HEK293 (cell line): ENCODE measurements around the gene NLGN2.
"Not testable (repeated sequence)": the region's sequence is repeated elsewhere in the genome, so short reads cannot be mapped to it uniquely, and the experiment has no call there.

Experiments
- CTCF ChIA-PET: fragments of 350-600 bp; formaldehyde crosslinking; extraction: SDS; loops from one replicate; lab custom pipeline; 2021; ENCODE audit warnings: antibody characterized with exemption; lab: Yijun Ruan, JAX
- POLR2A ChIA-PET: fragments of 300-600 bp; formaldehyde crosslinking; extraction: SDS; loops from one replicate; lab custom pipeline; 2020; ENCODE audit warnings: antibody characterized with exemption, inconsistent platforms; lab: Yijun Ruan, JAX
- H3K27ac ChIP-seq: fragments of 200-500 bp; sonication (Bioruptor generic); 2 replicates; pipeline ENCODE4 v1.5.1; 2014; ENCODE audit warnings: low read depth, low read length, control low read depth, inconsistent platforms; ENCODE audit errors: extremely low read depth
- H3K36me3 ChIP-seq, 2 experiments: fragments of 200-500 bp in 1 of 2; sonication (Bioruptor generic) in 1 of 2; 1 replicate in 1 of 2; 2 replicates in 1 of 2; pipeline ENCODE4 v1.5.1; 2014 to 2017; ENCODE audit warnings: inconsistent platforms in 2 of 2, low read length in 2 of 2; ENCODE audit not compliant: control insufficient read depth in 2 of 2, insufficient read depth in 1 of 2
- H3K4me1 ChIP-seq: fragments of 200-500 bp; sonication (Bioruptor generic); 2 replicates; pipeline ENCODE4 v1.5.1; 2014; ENCODE audit warnings: mild to moderate bottlenecking, low read length, inconsistent platforms; ENCODE audit not compliant: control insufficient read depth, insufficient read depth
- H3K4me3 ChIP-seq: 2 replicates; pipeline ENCODE4 v1.5.1; 2011; ENCODE audit warnings: low read depth, mild to moderate bottlenecking, control low read depth, low read length, moderate library complexity
- H3K9me3 ChIP-seq: fragments of 200-500 bp; sonication (Bioruptor generic); 2 replicates; pipeline ENCODE4 v1.5.1; 2014; ENCODE audit warnings: low read depth, low read length, inconsistent platforms; ENCODE audit not compliant: control insufficient read depth, insufficient read depth
- GFI1B ChIP-seq: fragments of 450-650 bp; formaldehyde crosslinking; IDR thresholded peaks from 2 replicates; pipeline ENCODE4 v1.5.1; 2016; ENCODE audit warnings: missing biosample characterization, missing genetic modification characterization
- KLF16 ChIP-seq: fragments of 450-650 bp; formaldehyde crosslinking; IDR thresholded peaks from 2 replicates; pipeline ENCODE4 v1.5.1; 2017; ENCODE audit warnings: missing biosample characterization, missing genetic modification characterization
- KLF17 ChIP-seq: fragments of 450-650 bp; formaldehyde crosslinking; IDR thresholded peaks from 2 replicates; pipeline ENCODE4 v1.5.1; 2016; ENCODE audit warnings: missing biosample characterization, missing genetic modification characterization
- MEIS1 ChIP-seq: sonication (generic); formaldehyde crosslinking; IDR thresholded peaks from 2 replicates; pipeline ENCODE4 v1.8.1; 2022; ENCODE audit warnings: missing genetic modification reagents, mild to moderate bottlenecking, borderline replicate concordance
- MYNN ChIP-seq: fragments of 450-650 bp; formaldehyde crosslinking; IDR thresholded peaks from 2 replicates; pipeline ENCODE4 v1.5.1; 2016; ENCODE audit warnings: missing biosample characterization, missing genetic modification characterization, borderline replicate concordance
- SP3 ChIP-seq: fragments of 450-650 bp; formaldehyde crosslinking; IDR thresholded peaks from 2 replicates; pipeline ENCODE4 v1.5.1; 2016; ENCODE audit warnings: missing biosample characterization, missing genetic modification characterization
- SP7 ChIP-seq: fragments of 450-650 bp; formaldehyde crosslinking; IDR thresholded peaks from 2 replicates; pipeline ENCODE4 v1.5.1; 2016; ENCODE audit warnings: missing biosample characterization, missing genetic modification characterization
- ZFP3 ChIP-seq: fragments of 450-650 bp; formaldehyde crosslinking; IDR thresholded peaks from 2 replicates; pipeline ENCODE4 v1.5.1; 2016; ENCODE audit warnings: low read depth, missing biosample characterization, missing genetic modification characterization
- ZFP41 ChIP-seq: fragments of 450-650 bp; formaldehyde crosslinking; IDR thresholded peaks from 2 replicates; pipeline ENCODE4 v1.5.1; 2016; ENCODE audit warnings: missing biosample characterization, missing genetic modification characterization, borderline replicate concordance
- ZFP69B ChIP-seq: fragments of 450-650 bp; formaldehyde crosslinking; IDR thresholded peaks from 2 replicates; pipeline ENCODE4 v1.5.1; 2016; ENCODE audit warnings: missing biosample characterization, missing genetic modification characterization
- ZNF112 ChIP-seq: fragments of 450-650 bp; formaldehyde crosslinking; IDR thresholded peaks from 2 replicates; pipeline ENCODE4 v1.5.0; 2017; ENCODE audit warnings: missing biosample characterization, missing genetic modification characterization
- ZNF174 ChIP-seq: fragments of 450-650 bp; formaldehyde crosslinking; IDR thresholded peaks from 2 replicates; pipeline ENCODE4 v1.5.0; 2017; ENCODE audit warnings: missing biosample characterization, mild to moderate bottlenecking, missing genetic modification characterization
- ZNF274 ChIP-seq, 2 experiments: fragments of 200-500 bp in 1 of 2; fragments of 450-650 bp in 1 of 2; sonication (Bioruptor generic) in 1 of 2; formaldehyde crosslinking in 1 of 2; IDR thresholded peaks; 2 replicates each; pipeline versions ENCODE4 v1.5.1 to v1.6.1; 2014 to 2016; ENCODE audit warnings: borderline replicate concordance in 1 of 2, inconsistent platforms in 1 of 2, low read length in 1 of 2, missing biosample characterization in 1 of 2, missing genetic modification characterization in 1 of 2
- ZNF280D ChIP-seq: fragments of 450-650 bp; formaldehyde crosslinking; IDR thresholded peaks from 2 replicates; pipeline ENCODE4 v1.5.1; 2016; ENCODE audit warnings: missing biosample characterization, missing genetic modification characterization
- ZNF292 ChIP-seq: fragments of 450-650 bp; formaldehyde crosslinking; IDR thresholded peaks from 2 replicates; pipeline ENCODE4 v1.5.1; 2016; ENCODE audit warnings: low read depth, missing biosample characterization, missing genetic modification characterization, borderline replicate concordance
- ZNF311 ChIP-seq: fragments of 450-650 bp; formaldehyde crosslinking; IDR thresholded peaks from 2 replicates; pipeline ENCODE4 v1.5.1; 2017; ENCODE audit warnings: missing biosample characterization, missing genetic modification characterization, borderline replicate concordance
- ZNF350 ChIP-seq: fragments of 450-650 bp; formaldehyde crosslinking; IDR thresholded peaks from 2 replicates; pipeline ENCODE4 v1.5.0; 2017; ENCODE audit warnings: missing biosample characterization, mild to moderate bottlenecking, missing genetic modification characterization
- ZNF366 ChIP-seq: fragments of 450-650 bp; formaldehyde crosslinking; conservative IDR thresholded peaks from 2 replicates; pipeline ENCODE4 v1.5.1; 2016; ENCODE audit warnings: missing biosample characterization, missing genetic modification characterization
- ZNF416 ChIP-seq: fragments of 450-650 bp; formaldehyde crosslinking; IDR thresholded peaks from 2 replicates; pipeline ENCODE4 v1.5.1; 2016; ENCODE audit warnings: missing biosample characterization, missing genetic modification characterization
- ZNF426 ChIP-seq: fragments of 450-650 bp; formaldehyde crosslinking; IDR thresholded peaks from 2 replicates; pipeline ENCODE4 v1.5.1; 2017; ENCODE audit warnings: missing biosample characterization, missing genetic modification characterization, mild to moderate bottlenecking, inconsistent platforms, moderate library complexity
- ZNF510 ChIP-seq: fragments of 450-650 bp; formaldehyde crosslinking; IDR thresholded peaks from 2 replicates; pipeline ENCODE4 v1.5.1; 2018; ENCODE audit warnings: mild to moderate bottlenecking, missing genetic modification characterization, missing biosample characterization; ENCODE audit not compliant: insufficient replicate concordance
- ZNF624 ChIP-seq: fragments of 450-650 bp; formaldehyde crosslinking; IDR thresholded peaks from 2 replicates; pipeline ENCODE4 v1.5.1; 2017; ENCODE audit warnings: missing biosample characterization, missing genetic modification characterization
- ZNF629 ChIP-seq: fragments of 450-650 bp; formaldehyde crosslinking; IDR thresholded peaks from 2 replicates; pipeline ENCODE4 v1.5.1; 2017; ENCODE audit warnings: missing biosample characterization, missing genetic modification characterization
- ZNF658 ChIP-seq: fragments of 450-650 bp; formaldehyde crosslinking; IDR thresholded peaks from 2 replicates; pipeline ENCODE4; 2016; ENCODE audit warnings: missing biosample characterization, missing genetic modification characterization
- ZNF785 ChIP-seq: fragments of 450-650 bp; formaldehyde crosslinking; IDR thresholded peaks from 2 replicates; pipeline ENCODE4 v1.5.1; 2016; ENCODE audit warnings: missing biosample characterization, missing genetic modification characterization
- TF ChIP-seq, protein P1 (sequence below): fragments of 450-650 bp; formaldehyde crosslinking; IDR thresholded peaks from 2 replicates; pipeline ENCODE4 v1.5.1; 2016; ENCODE audit warnings: missing biosample characterization, missing genetic modification characterization

Gene NLGN2

DNA sequence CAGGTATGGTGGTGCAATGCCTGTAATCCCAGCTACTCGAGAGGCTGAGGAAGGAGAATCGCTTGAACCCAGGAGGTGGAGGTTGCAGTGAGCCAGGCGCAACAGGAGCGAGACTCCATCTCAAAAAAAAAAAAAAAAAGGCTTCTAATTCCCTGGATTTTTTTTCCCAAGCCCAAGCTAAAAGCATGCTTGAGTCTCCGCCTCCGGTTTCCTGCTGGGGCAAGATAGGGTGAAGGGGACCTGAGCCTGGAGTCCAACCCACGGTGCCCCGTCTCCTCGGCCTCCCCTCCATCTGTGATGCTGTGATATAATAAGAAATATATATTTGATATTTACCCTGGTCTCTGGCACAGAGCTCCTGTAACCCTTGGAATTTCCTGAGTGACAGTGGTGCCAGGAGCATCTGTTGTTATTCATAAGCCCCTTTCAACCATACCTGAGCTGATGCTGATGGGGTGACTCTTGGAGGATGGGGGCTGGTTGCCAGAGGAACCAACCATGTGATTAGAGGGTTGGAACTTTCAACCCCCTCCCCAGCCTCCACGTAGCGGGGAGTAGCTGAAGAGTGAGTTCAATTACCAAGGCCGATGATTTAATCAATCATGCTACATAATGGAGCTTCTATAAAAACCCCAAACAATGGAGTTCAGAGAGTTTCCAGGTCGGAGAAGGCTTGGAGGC lies 39.6 kb upstream of the NLGN2 start:
- no peak for TF ChIP-seq ZNF174 (tag by site-specific recombination)
- no peak for TF ChIP-seq ZNF629
- no peak for TF ChIP-seq ZNF658 (tag by site-specific recombination)
- no peak for TF ChIP-seq KLF17
- no peak for TF ChIP-seq ZNF311 (tag by site-specific recombination)
- no peak for TF ChIP-seq MYNN (tag by site-specific recombination)
- TF ChIP-seq KLF16 (tag by site-specific recombination), result no peak
- TF ChIP-seq, protein P1, sequence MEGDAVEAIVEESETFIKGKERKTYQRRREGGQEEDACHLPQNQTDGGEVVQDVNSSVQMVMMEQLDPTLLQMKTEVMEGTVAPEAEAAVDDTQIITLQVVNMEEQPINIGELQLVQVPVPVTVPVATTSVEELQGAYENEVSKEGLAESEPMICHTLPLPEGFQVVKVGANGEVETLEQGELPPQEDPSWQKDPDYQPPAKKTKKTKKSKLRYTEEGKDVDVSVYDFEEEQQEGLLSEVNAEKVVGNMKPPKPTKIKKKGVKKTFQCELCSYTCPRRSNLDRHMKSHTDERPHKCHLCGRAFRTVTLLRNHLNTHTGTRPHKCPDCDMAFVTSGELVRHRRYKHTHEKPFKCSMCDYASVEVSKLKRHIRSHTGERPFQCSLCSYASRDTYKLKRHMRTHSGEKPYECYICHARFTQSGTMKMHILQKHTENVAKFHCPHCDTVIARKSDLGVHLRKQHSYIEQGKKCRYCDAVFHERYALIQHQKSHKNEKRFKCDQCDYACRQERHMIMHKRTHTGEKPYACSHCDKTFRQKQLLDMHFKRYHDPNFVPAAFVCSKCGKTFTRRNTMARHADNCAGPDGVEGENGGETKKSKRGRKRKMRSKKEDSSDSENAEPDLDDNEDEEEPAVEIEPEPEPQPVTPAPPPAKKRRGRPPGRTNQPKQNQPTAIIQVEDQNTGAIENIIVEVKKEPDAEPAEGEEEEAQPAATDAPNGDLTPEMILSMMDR (tag by site-specific recombination), result no peak
- TF ChIP-seq ZFP69B, result no peak
- no peak for TF ChIP-seq ZNF292 (tag by site-specific recombination)
- TF ChIP-seq ZFP41 (tag by site-specific recombination), result no peak
- no peak for TF ChIP-seq SP7
- TF ChIP-seq ZNF274 (IDR thresholded peaks at IDR 0.05; ENCODE audit: low read length), result no peak
- TF ChIP-seq ZNF274 (tag by site-specific recombination; IDR thresholded peaks at IDR 0.05; ENCODE audit: borderline replicate concordance), result no peak
- TF ChIP-seq ZNF426 (tag by site-specific recombination), result no peak
- TF ChIP-seq GFI1B (tag by site-specific recombination), result no peak
- POLR2A ChIA-PET, result no interaction called here
- Histone ChIP-seq H3K9me3 (no peaks in the 10 kb centered on the region), H3K4me3 (no peak overlapping the region), H3K4me1 (no peaks in the 10 kb centered on the region), H3K36me3 (no peaks in the 10 kb centered on the region), H3K27ac (no peak overlapping the region)
- CTCF ChIA-PET, result interaction anchor here (0.9 to 1.5 kb wide), 6 partner anchors 12 to 306 kb away, joined by 3 to 11 read pairs (median 4); partner anchors contain the start of gene TMEM256

DNA sequence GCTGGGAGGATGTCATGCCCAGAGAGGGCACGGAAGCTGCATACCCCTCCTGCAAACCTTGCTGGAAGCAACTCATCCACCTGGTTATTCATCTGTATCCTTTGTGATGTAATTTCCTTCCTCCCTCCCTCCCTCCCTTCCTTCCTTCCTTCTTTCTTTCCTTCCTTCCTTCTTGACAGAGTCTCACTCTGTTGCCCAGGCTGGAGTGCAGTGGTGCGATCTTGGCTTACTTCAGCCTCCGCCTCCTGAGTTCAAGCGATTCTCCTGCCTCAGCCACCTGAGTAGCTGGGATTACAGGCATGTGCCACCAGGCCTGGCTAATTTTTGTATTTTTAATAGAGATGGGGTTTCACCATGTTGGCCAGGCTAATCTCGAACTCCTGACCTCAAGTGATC lies 39.0 kb upstream of the NLGN2 start:
- H3K9me3 ChIP-seq, H3K4me1 ChIP-seq, H3K36me3 ChIP-seq, H3K4me3 ChIP-seq, H3K27ac ChIP-seq, POLR2A ChIA-PET: not testable (repeated sequence)
- 0 out of 2 replicates have a peak, but pooled peaks have one; percentile 17 for TF ChIP-seq ZNF366 (tag by site-specific recombination)
- CTCF ChIA-PET, result interaction anchor here (0.9 to 1.5 kb wide), 5 partner anchors 13 to 305 kb away, joined by 3 to 11 read pairs (median 4); no protein-coding TSS in a partner anchor

DNA sequence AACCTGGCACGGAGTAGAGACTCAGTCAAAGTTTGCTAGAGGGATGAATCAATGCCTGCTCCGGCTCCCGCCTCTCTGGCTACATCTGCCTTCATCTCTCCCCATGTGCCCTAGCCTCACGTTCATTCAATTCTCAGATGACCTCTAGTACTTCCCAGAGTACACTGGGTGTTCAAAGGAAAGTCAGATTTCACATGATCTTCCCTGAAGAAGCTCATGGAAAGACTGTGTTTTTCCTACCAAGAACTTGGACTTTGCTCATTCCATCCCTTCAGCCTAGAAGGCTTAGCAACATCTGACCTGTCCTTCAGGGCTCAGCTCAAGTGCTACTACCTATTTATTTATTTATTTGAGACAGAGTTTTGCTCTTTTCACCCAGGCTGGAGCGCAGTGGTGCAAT lies 37.8 kb upstream of the NLGN2 start:
- H3K9me3 ChIP-seq, result no peaks in the 10 kb centered on the region
- no peak overlapping the region for H3K27ac ChIP-seq
- no peaks in the 10 kb centered on the region for H3K4me1 ChIP-seq
- no peaks in the 10 kb centered on the region for H3K36me3 ChIP-seq
- no peak overlapping the region for H3K4me3 ChIP-seq
- ChIA-PET POLR2A (interaction anchor here (1.7 kb wide), 1 partner anchor 34 kb away, joined by 4 read pairs; the partner anchor contains the start of gene TMEM256), CTCF (interaction anchor here (0.8 to 1.9 kb wide), 5 partner anchors 13 to 191 kb away, joined by 3 to 13 read pairs (median 4); no protein-coding TSS in a partner anchor)
- no peak for TF ChIP-seq MEIS1 (CRISPR knock-in tag)
- TF ChIP-seq ZNF280D (tag by site-specific recombination), result no peak
- no peak for TF ChIP-seq ZNF350 (tag by site-specific recombination)
- no peak for TF ChIP-seq ZNF624
- no peak for TF ChIP-seq ZNF416
- TF ChIP-seq SP3 (tag by site-specific recombination), result no peak
- no peak for TF ChIP-seq ZFP3 (tag by site-specific recombination)
- no peak for TF ChIP-seq ZNF112 (tag by site-specific recombination)
- no peak for TF ChIP-seq ZNF510 (tag by site-specific recombination)
- no peak for TF ChIP-seq ZNF785 (tag by site-specific recombination)
